ENCODE measurements around the gene HSPH1.

DNA sequence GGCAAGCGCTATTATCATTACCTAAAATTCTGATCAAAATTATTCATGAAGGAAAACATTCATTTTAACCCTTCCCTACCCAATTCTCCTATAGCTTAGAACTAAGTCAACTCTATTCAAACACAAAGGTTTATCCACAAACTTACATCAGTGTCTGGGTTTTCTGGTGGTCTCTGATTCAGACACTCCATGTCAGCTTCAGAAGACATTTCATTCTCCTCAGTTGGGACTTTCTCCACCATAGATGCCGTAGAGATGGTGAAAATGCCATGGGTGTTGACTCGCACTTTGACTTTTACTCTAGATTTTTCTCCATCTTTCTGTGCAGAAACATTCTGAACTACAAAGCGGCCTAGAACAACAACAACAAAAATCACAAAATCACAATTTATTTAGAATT lies 16.3 kb downstream of the HSPH1 start:
- TF ChIP-seq, protein P1, sequence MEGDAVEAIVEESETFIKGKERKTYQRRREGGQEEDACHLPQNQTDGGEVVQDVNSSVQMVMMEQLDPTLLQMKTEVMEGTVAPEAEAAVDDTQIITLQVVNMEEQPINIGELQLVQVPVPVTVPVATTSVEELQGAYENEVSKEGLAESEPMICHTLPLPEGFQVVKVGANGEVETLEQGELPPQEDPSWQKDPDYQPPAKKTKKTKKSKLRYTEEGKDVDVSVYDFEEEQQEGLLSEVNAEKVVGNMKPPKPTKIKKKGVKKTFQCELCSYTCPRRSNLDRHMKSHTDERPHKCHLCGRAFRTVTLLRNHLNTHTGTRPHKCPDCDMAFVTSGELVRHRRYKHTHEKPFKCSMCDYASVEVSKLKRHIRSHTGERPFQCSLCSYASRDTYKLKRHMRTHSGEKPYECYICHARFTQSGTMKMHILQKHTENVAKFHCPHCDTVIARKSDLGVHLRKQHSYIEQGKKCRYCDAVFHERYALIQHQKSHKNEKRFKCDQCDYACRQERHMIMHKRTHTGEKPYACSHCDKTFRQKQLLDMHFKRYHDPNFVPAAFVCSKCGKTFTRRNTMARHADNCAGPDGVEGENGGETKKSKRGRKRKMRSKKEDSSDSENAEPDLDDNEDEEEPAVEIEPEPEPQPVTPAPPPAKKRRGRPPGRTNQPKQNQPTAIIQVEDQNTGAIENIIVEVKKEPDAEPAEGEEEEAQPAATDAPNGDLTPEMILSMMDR (IDR thresholded peaks at IDR 0.05) = no peak
- no peak for TF ChIP-seq EP300 (IDR thresholded peaks at IDR 0.05)
- TF ChIP-seq POLR2AphosphoS5 (IDR thresholded peaks at IDR 0.05) = no peak
- TF ChIP-seq POLR2A (IDR thresholded peaks at IDR 0.05) = no peak

Data from gastroesophageal sphincter (tissue), 3 donors.